ENCODE data around the gene MAP4K4. TPM values are rescaled to one million over a fixed set of nuclear protein-coding genes. Genes with fewer than 3 reads are reported as not detected.

MAP4K4 gene
- total RNA-seq, 4 donors from 2014 or later: 25.7 to 42.3 (median 29.8) TPM

GRCh38 chr2:101796825-101797600 lies 99.5 kb downstream of the MAP4K4 start:
- H3K4me3 ChIP-seq (ENCODE audit: low read depth, poor library complexity, severe bottlenecking): no peak overlapping the region
- no peak for TF ChIP-seq POLR2A (IDR thresholded peaks at IDR 0.05)
- TF ChIP-seq, protein P1, sequence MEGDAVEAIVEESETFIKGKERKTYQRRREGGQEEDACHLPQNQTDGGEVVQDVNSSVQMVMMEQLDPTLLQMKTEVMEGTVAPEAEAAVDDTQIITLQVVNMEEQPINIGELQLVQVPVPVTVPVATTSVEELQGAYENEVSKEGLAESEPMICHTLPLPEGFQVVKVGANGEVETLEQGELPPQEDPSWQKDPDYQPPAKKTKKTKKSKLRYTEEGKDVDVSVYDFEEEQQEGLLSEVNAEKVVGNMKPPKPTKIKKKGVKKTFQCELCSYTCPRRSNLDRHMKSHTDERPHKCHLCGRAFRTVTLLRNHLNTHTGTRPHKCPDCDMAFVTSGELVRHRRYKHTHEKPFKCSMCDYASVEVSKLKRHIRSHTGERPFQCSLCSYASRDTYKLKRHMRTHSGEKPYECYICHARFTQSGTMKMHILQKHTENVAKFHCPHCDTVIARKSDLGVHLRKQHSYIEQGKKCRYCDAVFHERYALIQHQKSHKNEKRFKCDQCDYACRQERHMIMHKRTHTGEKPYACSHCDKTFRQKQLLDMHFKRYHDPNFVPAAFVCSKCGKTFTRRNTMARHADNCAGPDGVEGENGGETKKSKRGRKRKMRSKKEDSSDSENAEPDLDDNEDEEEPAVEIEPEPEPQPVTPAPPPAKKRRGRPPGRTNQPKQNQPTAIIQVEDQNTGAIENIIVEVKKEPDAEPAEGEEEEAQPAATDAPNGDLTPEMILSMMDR (IDR thresholded peaks at IDR 0.05): no peak
- WGBS, 2 donors: 82 to 90% methylated on average over 7 of the region's 7 CpGs
- DNase-seq (ENCODE audit: low spot score in 2 of 2): no peak
- intact Hi-C loops (cut with DNase I; ENCODE audit: low total_unique reads): no loop called here

GRCh38 chr2:101801496-101801895 lies 104.0 kb downstream of the MAP4K4 start:
- no peak for DNase-seq (ENCODE audit: low spot score in 2 of 2)
- TF ChIP-seq, protein P1 (IDR thresholded peaks at IDR 0.05): no peak
- no peak for TF ChIP-seq POLR2A (IDR thresholded peaks at IDR 0.05)
- intact Hi-C loops (cut with DNase I; ENCODE audit: low total_unique reads): no loop called here
- WGBS, 2 donors: 95 to 97% methylated on average over 3 of the region's 3 CpGs
- H3K4me3 ChIP-seq (ENCODE audit: low read depth, poor library complexity, severe bottlenecking): no peak overlapping the region

DNA sequence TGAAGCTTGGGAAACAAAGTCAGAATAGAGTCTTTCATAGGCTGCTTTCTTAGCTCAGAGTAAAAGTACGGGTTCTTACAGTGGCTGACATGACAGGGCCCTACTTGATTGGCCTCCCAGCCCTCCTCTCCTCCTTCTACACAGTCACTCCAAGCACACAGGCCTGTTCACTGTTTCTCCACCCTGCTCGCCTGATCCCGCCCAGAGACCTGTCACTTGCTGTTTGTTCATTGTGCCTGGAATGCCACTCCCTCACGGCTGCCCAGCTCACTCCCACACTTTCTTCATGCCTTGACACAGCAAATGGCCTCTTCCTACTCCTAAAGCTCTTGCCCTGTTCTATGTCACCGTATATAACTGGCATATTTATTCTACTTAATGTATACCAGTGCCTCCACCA lies 104.8 kb downstream of the MAP4K4 start:
- no peak for TF ChIP-seq POLR2A (IDR thresholded peaks at IDR 0.05)
- TF ChIP-seq, protein P1 (IDR thresholded peaks at IDR 0.05): no peak
- 70 to 76% methylated on average over 5 of the region's 5 CpGs for WGBS, 2 donors
- no peak for DNase-seq (ENCODE audit: low spot score in 2 of 2)

DNA sequence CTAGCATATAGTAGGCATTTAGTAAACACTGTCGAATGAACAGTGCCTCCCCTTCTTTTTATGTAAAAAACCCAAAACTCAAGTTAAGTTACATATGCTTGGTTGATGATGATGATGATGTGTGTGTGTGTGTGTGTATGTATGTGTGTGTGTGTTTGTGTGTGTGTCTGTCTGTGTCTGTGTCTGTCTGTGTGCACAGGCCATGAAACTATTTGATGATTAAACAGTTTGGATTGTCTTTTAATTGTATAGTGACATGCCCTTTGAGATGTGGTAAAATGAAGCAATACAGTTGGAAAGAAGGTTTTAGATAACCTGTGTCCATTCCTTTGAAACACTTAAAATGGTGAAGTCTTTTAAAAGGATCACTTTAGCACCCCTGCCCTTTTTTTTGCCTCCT lies 105.6 kb downstream of the MAP4K4 start:
- TF ChIP-seq, protein P1 (IDR thresholded peaks at IDR 0.05): peak in 1 of 3 donors; percentile 89
- no peak for TF ChIP-seq POLR2A (IDR thresholded peaks at IDR 0.05)
- DNase-seq (ENCODE audit: low spot score in 2 of 2): no peak
- intact Hi-C loops (cut with DNase I; ENCODE audit: low total_unique reads): no loop called here
- WGBS, 2 donors: 79 to 85% methylated on average over 1 of the region's 1 CpG
- H3K4me3 ChIP-seq (ENCODE audit: low read depth, poor library complexity, severe bottlenecking): no peak overlapping the region

More for the DNA sequence above, 104.8 kb downstream of the MAP4K4 start:
- H3K4me3 ChIP-seq (ENCODE audit: low read depth, poor library complexity, severe bottlenecking): no peak overlapping the region
- intact Hi-C loops (cut with DNase I; ENCODE audit: low total_unique reads): no loop called here

DNA sequence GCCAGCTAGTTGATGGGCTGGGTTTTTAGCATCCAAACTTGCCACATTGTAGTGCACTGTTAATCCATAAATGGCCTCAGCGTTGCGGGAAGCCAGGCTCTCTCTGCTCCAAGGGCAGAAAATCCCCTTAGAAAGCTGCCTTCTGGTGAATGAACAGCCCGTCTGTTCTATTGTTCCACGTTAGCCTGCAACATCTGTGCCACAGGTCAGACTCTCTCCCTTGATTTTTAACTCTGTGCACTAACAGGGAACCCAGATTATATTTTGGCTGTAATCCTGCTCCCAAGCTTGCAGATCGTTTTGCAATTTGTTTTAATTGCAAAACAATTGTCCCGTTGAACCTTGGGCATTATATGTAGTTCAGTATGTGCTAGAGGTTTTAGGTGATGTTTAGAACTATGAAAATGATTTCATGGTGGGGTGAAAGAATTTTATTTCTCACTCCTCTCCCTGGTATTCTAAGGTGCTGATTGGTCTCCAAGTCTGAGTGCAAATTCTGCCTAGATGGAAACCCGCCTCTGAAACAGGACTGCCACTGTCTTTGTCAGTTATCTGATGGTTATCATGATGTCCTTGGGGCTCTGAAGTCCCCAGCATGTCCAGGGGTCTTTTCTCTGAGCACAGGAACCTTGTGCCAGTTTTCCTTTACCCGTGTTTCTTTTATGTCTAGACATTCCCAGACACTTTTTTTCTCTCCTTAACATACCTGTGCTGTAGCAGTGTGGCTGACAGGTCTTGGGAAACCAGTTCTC lies 106.6 kb downstream of the MAP4K4 start:
- no peak overlapping the region for H3K4me3 ChIP-seq (ENCODE audit: low read depth, poor library complexity, severe bottlenecking)
- no peak for DNase-seq (ENCODE audit: low spot score in 2 of 2)
- no peak for TF ChIP-seq POLR2A (IDR thresholded peaks at IDR 0.05)
- TF ChIP-seq, protein P1 (IDR thresholded peaks at IDR 0.05): no peak
- WGBS, 2 donors: 57 to 68% methylated on average over 8 of the region's 8 CpGs
- intact Hi-C loops (cut with DNase I; ENCODE audit: low total_unique reads): no loop called here

All from lower leg skin (tissue), 4 donors.